Lower lobe of right lung (tissue), 2 donors: ENCODE data around the gene SLC24A3. TPM values are rescaled to one million over a fixed set of nuclear protein-coding genes. Genes with fewer than 3 reads are reported as not detected.
"Not testable (repeated sequence)": the region's sequence is repeated elsewhere in the genome, so short reads cannot be mapped to it uniquely, and the experiment has no call there.

Source experiments
- ATAC-seq, 2 donors: fragments of 200-7000 bp; cut with Tn5 transposase; one replicate each; pipeline ENCODE4 v1.9.1; 2020 to 2022; ENCODE audit warnings: mild to moderate bottlenecking in 2 of 2, moderate library complexity in 2 of 2
- DNase-seq: peaks from one replicate; pipeline ENCODE4 v3.0.0-alpha.2; 2020
- H3K27ac ChIP-seq: fragments of 200-600 bp; one replicate; pipeline ENCODE4 v1.8.0; 2022
- H3K27me3 ChIP-seq: fragments of 200-600 bp; one replicate; pipeline ENCODE4 v1.8.0; 2022; ENCODE audit warnings: low read depth
- H3K36me3 ChIP-seq: fragments of 200-600 bp; one replicate; pipeline ENCODE4 v1.8.0; 2022; ENCODE audit warnings: mild to moderate bottlenecking
- H3K4me1 ChIP-seq: fragments of 200-600 bp; one replicate; pipeline ENCODE4 v1.8.0; 2022
- H3K4me3 ChIP-seq: fragments of 200-600 bp; one replicate; pipeline ENCODE4 v1.8.0; 2022; ENCODE audit warnings: mild to moderate bottlenecking
- H3K9me3 ChIP-seq: fragments of 200-600 bp; one replicate; pipeline ENCODE4 v1.8.0; 2022
- intact Hi-C: fragments of 100-400 bp; cut with DNase I; formaldehyde crosslinking; loops from one replicate; pipeline ENCODE4 v1.11.0; 2022
- total RNA-seq: library from RNA; stranded (reverse); fragmentation: NEBNext Ultra II Directional; extraction: Animal tissue kit (Norgen Biotek cat#: 25700); gene quantifications from one replicate; pipeline ENCODE4 v1.2.1, GENCODE V29; 2021
- TF ChIP-seq, protein P1 (sequence below): fragments of 200-600 bp; IDR thresholded peaks from one replicate; pipeline ENCODE4 v1.8.0; 2022; ENCODE audit warnings: antibody characterized with exemption, mild to moderate bottlenecking
- donor health status: DM: no; HTN: yes; CAD: no; lungs with severe emphysema.

The SLC24A3 gene
- total RNA-seq, 1 donor from 2014 or later: 7.9 TPM

DNA sequence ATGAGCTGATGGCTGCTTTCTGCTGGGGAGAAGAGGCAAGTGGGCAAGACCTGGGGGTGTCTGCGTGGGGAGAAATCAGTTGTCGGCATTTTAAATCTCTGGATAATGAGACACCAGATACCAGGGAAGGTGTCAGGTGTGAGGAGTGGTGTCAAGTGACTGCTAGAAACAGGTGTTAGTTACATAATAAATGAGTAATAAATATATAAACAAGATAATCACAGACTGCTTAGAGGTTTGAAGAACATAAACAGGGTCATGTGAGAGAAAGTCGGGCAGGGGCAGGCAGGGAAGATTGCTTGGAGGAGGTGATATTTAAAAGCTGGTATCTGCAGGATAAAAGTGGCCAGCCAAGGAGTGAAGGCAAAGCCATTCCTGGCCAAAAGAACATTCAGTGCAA is 458.4 kb downstream of the SLC24A3 start:
- Histone ChIP-seq H3K4me3 (no peak overlapping the region), H3K4me1 (no peaks in the 10 kb centered on the region), H3K9me3 (no peaks in the 10 kb centered on the region), H3K27me3 (no peaks in the 10 kb centered on the region), H3K36me3 (no peaks in the 10 kb centered on the region), H3K27ac (no peak overlapping the region)
- intact Hi-C loops: no loop called here
- TF ChIP-seq, protein P1, sequence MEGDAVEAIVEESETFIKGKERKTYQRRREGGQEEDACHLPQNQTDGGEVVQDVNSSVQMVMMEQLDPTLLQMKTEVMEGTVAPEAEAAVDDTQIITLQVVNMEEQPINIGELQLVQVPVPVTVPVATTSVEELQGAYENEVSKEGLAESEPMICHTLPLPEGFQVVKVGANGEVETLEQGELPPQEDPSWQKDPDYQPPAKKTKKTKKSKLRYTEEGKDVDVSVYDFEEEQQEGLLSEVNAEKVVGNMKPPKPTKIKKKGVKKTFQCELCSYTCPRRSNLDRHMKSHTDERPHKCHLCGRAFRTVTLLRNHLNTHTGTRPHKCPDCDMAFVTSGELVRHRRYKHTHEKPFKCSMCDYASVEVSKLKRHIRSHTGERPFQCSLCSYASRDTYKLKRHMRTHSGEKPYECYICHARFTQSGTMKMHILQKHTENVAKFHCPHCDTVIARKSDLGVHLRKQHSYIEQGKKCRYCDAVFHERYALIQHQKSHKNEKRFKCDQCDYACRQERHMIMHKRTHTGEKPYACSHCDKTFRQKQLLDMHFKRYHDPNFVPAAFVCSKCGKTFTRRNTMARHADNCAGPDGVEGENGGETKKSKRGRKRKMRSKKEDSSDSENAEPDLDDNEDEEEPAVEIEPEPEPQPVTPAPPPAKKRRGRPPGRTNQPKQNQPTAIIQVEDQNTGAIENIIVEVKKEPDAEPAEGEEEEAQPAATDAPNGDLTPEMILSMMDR: no peak
- no peak for DNase-seq
- ATAC-seq: no peak

DNA sequence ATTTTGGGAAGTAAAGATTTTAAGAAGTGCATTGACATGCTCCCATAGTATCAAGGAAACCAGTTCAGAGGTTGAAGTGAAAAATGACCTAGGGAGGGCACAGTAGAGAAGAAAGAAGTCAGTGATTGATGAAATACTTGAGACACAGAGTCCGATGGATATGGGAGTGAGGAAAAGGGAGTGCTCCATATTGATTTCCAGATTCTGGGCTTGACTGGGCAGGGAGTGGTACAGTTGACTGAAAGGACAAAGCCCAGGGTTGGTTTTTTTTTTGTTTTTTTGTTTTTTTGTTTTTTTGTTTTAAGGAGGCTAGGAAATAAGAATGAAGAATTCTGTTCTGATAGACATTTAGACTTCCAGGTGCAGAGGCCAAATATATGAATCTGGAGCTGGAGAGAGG is 458.9 kb downstream of the SLC24A3 start:
- H3K27ac ChIP-seq: no peak overlapping the region
- H3K4me3 ChIP-seq: no peak overlapping the region
- no peaks in the 10 kb centered on the region for H3K4me1 ChIP-seq
- intact Hi-C loops: no loop called here
- ATAC-seq (no peak), DNase-seq (no peak)
- TF ChIP-seq, protein P1: no peak
- H3K9me3 ChIP-seq: no peaks in the 10 kb centered on the region
- no peaks in the 10 kb centered on the region for H3K36me3 ChIP-seq
- no peaks in the 10 kb centered on the region for H3K27me3 ChIP-seq

DNA sequence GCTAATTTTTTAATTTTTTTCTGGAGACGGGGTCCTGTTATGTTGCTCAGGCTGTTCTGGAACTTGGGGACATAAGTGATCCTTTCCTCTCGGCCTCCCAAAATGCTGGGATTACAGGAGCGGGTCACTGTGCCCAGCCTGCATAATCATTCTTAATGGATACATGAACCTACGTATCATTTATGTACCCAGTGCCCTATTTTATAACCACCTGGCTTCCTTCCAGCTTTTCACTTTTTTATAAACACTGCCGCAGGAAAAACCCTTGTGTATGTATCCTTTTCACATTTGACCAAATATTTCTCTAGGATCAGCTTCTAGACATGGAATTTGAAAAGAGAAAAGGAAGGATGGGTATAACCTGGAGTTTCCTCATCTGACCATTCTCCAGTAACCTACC is 460.1 kb downstream of the SLC24A3 start:
- TF ChIP-seq, protein P1: no peak
- Histone ChIP-seq H3K9me3 (no peaks in the 10 kb centered on the region), H3K36me3 (no peaks in the 10 kb centered on the region), H3K4me1 (no peaks in the 10 kb centered on the region), H3K27ac (no peak overlapping the region), H3K27me3 (no peaks in the 10 kb centered on the region), H3K4me3 (no peak overlapping the region)
- DNase-seq (no peak), ATAC-seq (no peak)
- intact Hi-C loops: no loop called here

DNA sequence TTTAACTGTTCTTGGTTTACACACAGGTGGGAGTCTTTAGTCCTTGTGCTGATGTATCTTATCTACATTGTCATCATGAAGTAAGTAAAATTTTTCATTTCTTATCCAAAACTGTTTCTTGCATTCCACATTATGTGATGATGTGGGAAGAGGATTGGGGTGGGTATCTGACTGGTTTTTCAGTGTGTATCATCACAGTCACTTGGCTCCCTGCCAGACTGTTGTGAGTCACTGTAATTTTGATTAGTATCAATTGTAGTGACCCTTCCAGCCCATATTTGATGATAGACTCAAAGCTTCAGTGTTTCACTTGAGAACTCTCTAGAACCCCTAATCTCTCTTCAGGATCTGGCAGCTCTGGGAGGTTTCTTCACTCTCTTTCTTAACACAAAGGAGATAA is 461.1 kb downstream of the SLC24A3 start:
- no peaks in the 10 kb centered on the region for H3K4me1 ChIP-seq
- no peaks in the 10 kb centered on the region for H3K9me3 ChIP-seq
- TF ChIP-seq, protein P1: no peak
- DNase-seq: no peak
- no peak for ATAC-seq
- intact Hi-C loops: no loop called here
- H3K36me3 ChIP-seq: no peaks in the 10 kb centered on the region
- no peaks in the 10 kb centered on the region for H3K27me3 ChIP-seq
- H3K4me3 ChIP-seq: no peak overlapping the region
- H3K27ac ChIP-seq: no peak overlapping the region

DNA sequence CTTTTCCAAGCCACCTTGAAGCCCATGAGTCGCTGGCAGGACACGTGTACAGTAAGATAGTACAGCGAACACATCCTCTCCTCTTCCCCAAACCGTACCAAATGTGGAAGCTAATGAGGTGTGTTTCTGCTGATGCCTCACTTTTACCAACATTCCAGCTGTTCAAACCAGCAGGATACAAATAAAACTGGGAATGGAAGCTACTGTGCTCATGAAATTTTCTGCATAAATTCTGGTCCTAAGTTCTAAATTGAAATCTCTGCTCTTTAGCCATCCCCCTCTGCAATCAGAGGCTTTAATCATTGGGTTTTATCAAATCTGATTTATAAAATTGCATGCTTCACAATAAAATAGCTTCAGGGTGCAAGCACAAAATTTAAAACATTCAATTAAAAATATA is 463.8 kb downstream of the SLC24A3 start:
- TF ChIP-seq, protein P1: no peak
- no peaks in the 10 kb centered on the region for H3K9me3 ChIP-seq
- no peak overlapping the region for H3K27ac ChIP-seq
- intact Hi-C loops: no loop called here
- H3K36me3 ChIP-seq: no peaks in the 10 kb centered on the region
- H3K27me3 ChIP-seq: no peaks in the 10 kb centered on the region
- ATAC-seq: no peak
- no peaks in the 10 kb centered on the region for H3K4me1 ChIP-seq
- no peak for DNase-seq
- no peak overlapping the region for H3K4me3 ChIP-seq

DNA sequence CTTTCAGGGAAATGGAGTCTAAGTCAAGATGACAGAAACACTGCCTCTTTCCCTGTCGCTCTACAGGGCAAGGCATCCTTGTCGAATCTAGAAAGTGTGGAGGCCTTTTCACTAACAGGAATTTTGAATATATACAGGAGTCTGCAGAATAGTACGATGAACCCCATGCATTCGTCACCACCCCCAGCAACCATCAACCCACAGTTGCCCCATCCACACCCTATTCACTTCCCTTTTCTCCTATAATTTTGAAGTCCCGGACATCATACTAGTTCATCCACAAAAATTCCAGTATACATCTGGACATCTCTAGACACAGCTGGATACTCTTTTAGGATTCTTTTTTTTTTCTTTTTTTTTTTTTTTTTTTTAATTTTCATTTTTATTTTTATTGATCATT is 464.9 kb downstream of the SLC24A3 start:
- no peaks in the 10 kb centered on the region for H3K9me3 ChIP-seq
- no peak overlapping the region for H3K27ac ChIP-seq
- no peak for DNase-seq
- TF ChIP-seq, protein P1: no peak
- H3K27me3 ChIP-seq: no peaks in the 10 kb centered on the region
- no peaks in the 10 kb centered on the region for H3K36me3 ChIP-seq
- intact Hi-C loops: no loop called here
- H3K4me3 ChIP-seq: no peak overlapping the region
- no peaks in the 10 kb centered on the region for H3K4me1 ChIP-seq
- ATAC-seq: peak in 1 of 2 donors; percentile 47

DNA sequence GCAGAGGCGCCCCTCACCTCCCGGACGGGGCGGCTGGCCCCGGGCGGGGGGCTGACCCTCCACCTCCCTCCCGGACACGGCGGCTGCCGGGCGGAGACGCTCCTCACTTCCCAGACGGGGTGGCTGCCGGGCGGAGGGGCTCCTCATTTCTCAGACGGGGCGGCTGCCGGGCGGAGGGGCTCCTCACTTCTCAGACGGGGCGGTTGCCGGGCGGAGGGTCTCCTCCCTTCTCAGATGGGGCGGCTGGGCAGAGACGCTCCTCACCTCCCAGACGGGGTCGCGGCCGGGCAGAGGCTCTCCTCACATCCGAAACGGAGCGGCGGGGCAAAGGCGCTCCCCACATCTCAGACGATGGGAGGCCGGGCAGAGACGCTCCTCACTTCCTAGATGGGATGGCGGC is 466.1 kb downstream of the SLC24A3 start:
- intact Hi-C loops, H3K9me3 ChIP-seq, DNase-seq: not testable (repeated sequence)

More for the DNA sequence above, 466.1 kb downstream of the SLC24A3 start:
- not testable (repeated sequence) for H3K36me3 ChIP-seq, H3K27ac ChIP-seq, H3K4me1 ChIP-seq, H3K27me3 ChIP-seq, ATAC-seq, H3K4me3 ChIP-seq
